ENCODE data around the gene F7. TPM values are rescaled to one million over a fixed set of nuclear protein-coding genes. Genes with fewer than 3 reads are reported as not detected.

Gene F7
- total RNA-seq, 1 experiment from 2014 or later: 52.4 TPM

- Mint-ChIP-seq H3K27me3 (ENCODE audit: insufficient read depth, unreplicated experiment) (no peaks in the 10 kb centered on the region), H3K4me1 (ENCODE audit: low read depth, unreplicated experiment) (no peaks in the 10 kb centered on the region), H3K4me3 (ENCODE audit: unreplicated experiment) (no peak overlapping the region), H3K36me3 (ENCODE audit: insufficient read depth, unreplicated experiment) (no peaks in the 10 kb centered on the region), H3K27ac (ENCODE audit: unreplicated experiment) (no peak overlapping the region), H3K9me3 (ENCODE audit: unreplicated experiment) (no peaks in the 10 kb centered on the region)
- H3K36me3 ChIP-seq (ENCODE audit: control insufficient read depth, insufficient read depth, low read length): no peaks in the 10 kb centered on the region; the same call in 1 of the 2 replicates
- H3K27me3 ChIP-seq (replicated peaks; ENCODE audit: control insufficient read depth, insufficient read depth, low read length): no peaks in the 10 kb centered on the region
- BruUV-seq (replicated peaks): no TSS peak
- H3K4me1 ChIP-seq: no peaks in the 10 kb centered on the region
- no peak overlapping the region for H3K4me3 ChIP-seq (ENCODE audit: low read depth, low read length)
- no peak for DNase-seq
- intact Hi-C loops (cut with micrococcal nuclease; ENCODE audit: unreplicated experiment): no loop called here
- TF ChIP-seq CTCF (IDR thresholded peaks at IDR 0.05; ENCODE audit: insufficient read depth in 1 of 2, low read depth in 1 of 2, low read length in 1 of 2, severe bottlenecking in 1 of 2, unreplicated experiment in 1 of 2): no peak
- ChIA-PET CTCF (no interaction called here), POLR2A (no interaction called here)
- H3K9me3 ChIP-seq: no peaks in the 10 kb centered on the region
Observed at GRCh38 chr13:113076681-113077401, 28.8 kb upstream of the F7 start.

- intact Hi-C loops (cut with micrococcal nuclease; ENCODE audit: unreplicated experiment): no loop called here
- Histone ChIP-seq H3K4me1 (no peaks in the 10 kb centered on the region), H3K36me3 (ENCODE audit: control insufficient read depth, insufficient read depth, low read length) (no peaks in the 10 kb centered on the region; the same call in 1 of the 2 replicates), H3K27me3 (replicated peaks; ENCODE audit: control insufficient read depth, insufficient read depth, low read length) (no peaks in the 10 kb centered on the region), H3K9me3 (no peaks in the 10 kb centered on the region), H3K4me3 (ENCODE audit: low read depth, low read length) (no peak overlapping the region)
- CTCF ChIA-PET: no interaction called here
- no peak overlapping the region for H3K27ac Mint-ChIP-seq (ENCODE audit: unreplicated experiment)
- TF ChIP-seq CTCF (IDR thresholded peaks at IDR 0.05; ENCODE audit: insufficient read depth in 1 of 2, low read depth in 1 of 2, low read length in 1 of 2, severe bottlenecking in 1 of 2, unreplicated experiment in 1 of 2): no peak
- POLR2A ChIA-PET: no interaction called here
- no peak overlapping the region for H3K4me3 Mint-ChIP-seq (ENCODE audit: unreplicated experiment)
- no peaks in the 10 kb centered on the region for H3K9me3 Mint-ChIP-seq (ENCODE audit: unreplicated experiment)
- DNase-seq: no peak
- H3K4me1 Mint-ChIP-seq (ENCODE audit: low read depth, unreplicated experiment): no peaks in the 10 kb centered on the region
- H3K36me3 Mint-ChIP-seq (ENCODE audit: insufficient read depth, unreplicated experiment): no peaks in the 10 kb centered on the region
- no TSS peak for BruUV-seq (replicated peaks)
- H3K27me3 Mint-ChIP-seq (ENCODE audit: insufficient read depth, unreplicated experiment): no peaks in the 10 kb centered on the region
Observed at GRCh38 chr13:113077566-113077952, 28.0 kb upstream of the F7 start.

- DNase-seq: no peak
- BruUV-seq (replicated peaks): no TSS peak
- POLR2A ChIA-PET: no interaction called here
- CTCF ChIA-PET: no interaction called here
- no peak overlapping the region for H3K27ac Mint-ChIP-seq (ENCODE audit: unreplicated experiment)
- H3K4me3 Mint-ChIP-seq (ENCODE audit: unreplicated experiment): no peak overlapping the region
- H3K4me1 Mint-ChIP-seq (ENCODE audit: low read depth, unreplicated experiment): no peaks in the 10 kb centered on the region
- H3K27me3 Mint-ChIP-seq (ENCODE audit: insufficient read depth, unreplicated experiment): no peaks in the 10 kb centered on the region
- Histone ChIP-seq H3K27me3 (replicated peaks; ENCODE audit: control insufficient read depth, insufficient read depth, low read length) (no peaks in the 10 kb centered on the region), H3K9me3 (no peaks in the 10 kb centered on the region), H3K36me3 (ENCODE audit: control insufficient read depth, insufficient read depth, low read length) (no peaks in the 10 kb centered on the region; the same call in 1 of the 2 replicates), H3K4me3 (ENCODE audit: low read depth, low read length) (no peak overlapping the region), H3K4me1 (no peaks in the 10 kb centered on the region)
- H3K9me3 Mint-ChIP-seq (ENCODE audit: unreplicated experiment): no peaks in the 10 kb centered on the region
- no peaks in the 10 kb centered on the region for H3K36me3 Mint-ChIP-seq (ENCODE audit: insufficient read depth, unreplicated experiment)
- no peak for TF ChIP-seq CTCF (IDR thresholded peaks at IDR 0.05; ENCODE audit: insufficient read depth in 1 of 2, low read depth in 1 of 2, low read length in 1 of 2, severe bottlenecking in 1 of 2, unreplicated experiment in 1 of 2)
- intact Hi-C loops (cut with micrococcal nuclease; ENCODE audit: unreplicated experiment): no loop called here
Observed at GRCh38 chr13:113077953-113078901, 27.4 kb upstream of the F7 start.

Measured in Caco-2 (cell line).